ENCODE data around the gene SLC7A8. TPM values are rescaled to one million over a fixed set of nuclear protein-coding genes. Genes with fewer than 3 reads are reported as not detected.

Gene SLC7A8
- total and polyA plus RNA-seq, 8 donors = 1.2 to 102 (median 32.0) TPM

- peaks cover 19 to 56% (median 44%) of the 10 kb centered on the region in 4 donors for H3K4me1 ChIP-seq
- no peak for DNase-seq
- 49 to 80% (median 63%) methylated on average over 2 of the region's 2 CpGs for WGBS, 5 donors
- H3K36me3 ChIP-seq = peaks cover 33 to 59% (median 59%) of the 10 kb centered on the region in 4 donors
- no peak overlapping the region for H3K27ac ChIP-seq
- H3K9me3 ChIP-seq = no peaks in the 10 kb centered on the region
- no peaks in the 10 kb centered on the region for H3K27me3 ChIP-seq
- intact Hi-C loops (cut with DNase I; ENCODE audit: low total_unique reads) = no loop called here
- no peak for TF ChIP-seq CTCF (IDR thresholded peaks at IDR 0.05)
- no peak for TF ChIP-seq EP300 (IDR thresholded peaks at IDR 0.05)
- peak overlapping the region in 3 of 4 donors; percentile 66 to 84 (median 67) for H3K4me3 ChIP-seq
Observed at GRCh38 chr14:23093104-23093503, 90.4 kb downstream of the SLC7A8 start.

GRCh38 chr14:23091294-23092225 is 91.9 kb downstream of the SLC7A8 start:
- no peak for DNase-seq
- peaks cover 10 to 54% (median 36%) of the 10 kb centered on the region in 4 donors for H3K4me1 ChIP-seq
- no peaks in the 10 kb centered on the region for H3K27me3 ChIP-seq
- H3K36me3 ChIP-seq = peaks cover 39 to 67% (median 67%) of the 10 kb centered on the region in 4 donors
- no peak overlapping the region for H3K4me3 ChIP-seq
- H3K27ac ChIP-seq = no peak overlapping the region
- intact Hi-C loops (cut with DNase I; ENCODE audit: low total_unique reads) = no loop called here
- no peak for TF ChIP-seq CTCF (IDR thresholded peaks at IDR 0.05)
- no peak for TF ChIP-seq POLR2A (IDR thresholded peaks at IDR 0.05)
- no peak for TF ChIP-seq POLR2AphosphoS5 (IDR thresholded peaks at IDR 0.05)
- no peak for TF ChIP-seq EP300 (IDR thresholded peaks at IDR 0.05)
- WGBS, 5 donors = 78 to 88% (median 82%) methylated on average over 12 of the region's 12 CpGs
- no peaks in the 10 kb centered on the region for H3K9me3 ChIP-seq

- no peaks in the 10 kb centered on the region for H3K9me3 ChIP-seq
- H3K27me3 ChIP-seq = no peaks in the 10 kb centered on the region
- no peak for DNase-seq
- intact Hi-C loops (cut with DNase I; ENCODE audit: low total_unique reads) = no loop called here
- no peak overlapping the region for H3K27ac ChIP-seq
- H3K36me3 ChIP-seq = peaks cover 51 to 80% (median 80%) of the 10 kb centered on the region in 4 donors
- no peak for TF ChIP-seq POLR2AphosphoS5 (IDR thresholded peaks at IDR 0.05)
- TF ChIP-seq POLR2A (IDR thresholded peaks at IDR 0.05) = no peak
- TF ChIP-seq CTCF (IDR thresholded peaks at IDR 0.05) = no peak
- TF ChIP-seq EP300 (IDR thresholded peaks at IDR 0.05) = no peak
- 77 to 87% (median 83%) methylated on average over 4 of the region's 4 CpGs for WGBS, 5 donors
- H3K4me1 ChIP-seq = peaks cover 20 to 59% (median 46%) of the 10 kb centered on the region in 4 donors
- H3K4me3 ChIP-seq = no peak overlapping the region
Observed at GRCh38 chr14:23090254-23090636, 93.2 kb downstream of the SLC7A8 start.

- 89 to 92% (median 91%) methylated on average over 12 of the region's 12 CpGs for WGBS, 5 donors
- H3K36me3 ChIP-seq = peaks cover 54 to 86% (median 85%) of the 10 kb centered on the region in 4 donors
Observed at GRCh38 chr14:23089498-23090253, 93.8 kb downstream of the SLC7A8 start.

More at GRCh38 chr14:23089498-23090253, 93.8 kb downstream of the SLC7A8 start:
- no peak overlapping the region for H3K27ac ChIP-seq
- peaks cover 20 to 65% (median 48%) of the 10 kb centered on the region in 4 donors for H3K4me1 ChIP-seq
- TF ChIP-seq POLR2A (IDR thresholded peaks at IDR 0.05) (no peak), POLR2AphosphoS5 (IDR thresholded peaks at IDR 0.05) (no peak)
- intact Hi-C loops (cut with DNase I; ENCODE audit: low total_unique reads) = no loop called here
- H3K9me3 ChIP-seq = no peaks in the 10 kb centered on the region
- DNase-seq = no peak
- H3K4me3 ChIP-seq = no peak overlapping the region
- H3K27me3 ChIP-seq = no peaks in the 10 kb centered on the region
